Activated gamma-delta T cell treated with Interleukin-2 at 50 U/mL for 16 hours (primary cell): ENCODE measurements around the gene RPAP2.
"Not testable (repeated sequence)": the region's sequence is repeated elsewhere in the genome, so short reads cannot be mapped to it uniquely, and the experiment has no call there.

Source experiments
- DNase-seq: peaks from one replicate; pipeline ENCODE4 v3.0.0-alpha.2; 2020

The RPAP2 gene

DNA sequence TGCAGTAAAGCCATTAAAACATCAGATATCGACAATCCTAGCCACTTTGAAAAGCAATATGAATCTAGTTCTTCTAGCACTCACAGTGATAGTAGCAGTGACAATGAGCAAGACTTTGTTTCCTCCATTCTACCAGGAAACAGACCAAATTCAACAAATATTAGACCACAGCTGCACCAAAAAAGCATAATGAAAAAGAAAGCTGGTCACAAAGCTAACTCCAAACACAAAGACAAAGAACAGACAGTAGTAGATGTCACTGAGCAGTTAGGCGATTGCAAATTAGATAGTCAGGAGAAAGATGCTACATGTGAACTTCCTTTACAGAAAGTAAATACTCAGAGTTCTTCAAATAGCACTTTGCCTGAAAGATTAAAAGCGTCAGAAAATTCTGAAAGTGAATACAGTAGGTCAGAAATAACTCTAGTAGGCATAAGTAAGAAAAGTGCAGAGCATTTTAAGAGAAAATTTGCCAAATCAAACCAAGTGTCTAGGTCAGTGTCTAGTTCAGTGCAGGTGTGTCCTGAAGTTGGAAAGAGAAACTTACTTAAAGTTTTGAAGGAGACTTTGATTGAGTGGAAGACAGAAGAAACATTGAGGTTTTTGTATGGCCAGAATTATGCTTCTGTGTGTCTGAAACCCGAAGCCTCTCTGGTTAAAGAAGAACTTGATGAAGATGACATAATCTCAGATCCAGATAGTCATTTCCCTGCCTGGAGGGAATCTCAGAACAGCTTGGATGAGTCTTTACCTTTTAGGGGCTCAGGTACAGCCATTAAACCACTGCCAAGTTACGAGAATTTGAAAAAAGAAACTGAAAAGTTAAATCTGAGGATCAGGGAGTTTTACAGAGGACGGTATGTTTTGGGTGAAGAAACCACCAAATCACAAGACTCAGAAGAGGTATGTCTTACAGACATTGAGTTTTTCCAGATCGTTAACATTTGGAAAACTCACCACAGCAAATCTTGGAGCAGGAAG, 24.9 kb downstream of the RPAP2 start:
- no peak for DNase-seq

GRCh38 chr1:92324784-92325183, 25.9 kb downstream of the RPAP2 start:
- DNase-seq = no peak

- DNase-seq = no peak
Measured at GRCh38 chr1:92326681-92327080, 27.8 kb downstream of the RPAP2 start.

- DNase-seq = no peak
Measured at GRCh38 chr1:92327794-92328193, 28.9 kb downstream of the RPAP2 start.

DNA sequence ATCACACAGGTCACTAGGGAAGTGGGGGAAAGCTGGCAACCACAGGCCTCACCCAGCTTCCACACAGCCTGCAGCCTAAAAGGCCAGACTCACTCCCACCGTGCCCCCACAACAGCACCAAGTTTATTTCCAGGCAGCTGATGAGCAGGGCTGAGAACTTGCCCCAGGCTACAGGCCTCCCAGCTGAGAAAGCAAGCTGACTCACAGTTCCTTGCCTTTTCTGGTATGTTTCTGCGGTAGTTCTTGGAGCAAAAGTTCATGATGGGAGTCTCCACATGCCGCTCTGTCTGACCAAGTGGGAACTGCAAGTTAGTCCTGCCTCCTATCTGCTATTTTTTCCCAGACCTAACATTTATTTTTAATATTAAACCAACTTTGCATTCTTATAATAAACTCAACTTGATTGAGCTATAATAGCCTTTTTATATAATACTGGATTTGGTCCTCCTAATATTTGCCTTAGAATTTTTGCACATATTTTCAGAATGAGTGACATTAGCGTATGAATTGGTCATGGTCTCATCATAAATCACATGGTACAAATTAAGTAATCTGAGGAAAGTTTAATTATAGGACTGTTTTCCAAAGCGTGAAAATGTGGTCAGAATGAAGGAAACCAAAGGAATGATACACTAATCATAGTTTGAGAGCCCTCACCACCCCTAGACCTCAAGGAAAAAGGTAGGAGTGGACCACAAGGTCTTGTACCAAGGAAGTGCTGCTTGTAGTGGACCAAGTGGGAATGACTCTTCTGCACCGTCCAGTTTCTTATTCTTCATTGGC, 30.7 kb downstream of the RPAP2 start:
- no peak for DNase-seq

- no peak for DNase-seq
Measured at GRCh38 chr1:92333668-92334067, 34.8 kb downstream of the RPAP2 start.

DNA sequence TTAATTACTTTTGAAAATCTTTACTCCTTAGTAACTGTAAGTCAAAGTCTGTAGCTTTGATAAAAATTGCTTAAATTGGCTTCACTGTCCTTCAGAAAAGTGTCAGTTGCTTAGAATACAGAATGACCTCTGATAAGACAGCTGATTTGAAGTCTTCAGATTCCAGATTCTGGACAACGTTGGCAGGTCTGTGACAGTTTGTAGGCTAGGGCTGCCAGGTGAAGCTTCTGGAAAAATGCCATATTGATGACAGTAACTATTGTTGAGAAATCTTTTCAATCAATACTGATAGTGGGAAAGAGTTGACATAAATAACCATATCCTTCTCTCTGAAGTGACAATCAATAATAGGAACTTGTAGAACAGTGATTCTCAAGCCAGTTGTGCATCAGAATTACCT, 41.3 kb downstream of the RPAP2 start:
- DNase-seq = no peak

DNA sequence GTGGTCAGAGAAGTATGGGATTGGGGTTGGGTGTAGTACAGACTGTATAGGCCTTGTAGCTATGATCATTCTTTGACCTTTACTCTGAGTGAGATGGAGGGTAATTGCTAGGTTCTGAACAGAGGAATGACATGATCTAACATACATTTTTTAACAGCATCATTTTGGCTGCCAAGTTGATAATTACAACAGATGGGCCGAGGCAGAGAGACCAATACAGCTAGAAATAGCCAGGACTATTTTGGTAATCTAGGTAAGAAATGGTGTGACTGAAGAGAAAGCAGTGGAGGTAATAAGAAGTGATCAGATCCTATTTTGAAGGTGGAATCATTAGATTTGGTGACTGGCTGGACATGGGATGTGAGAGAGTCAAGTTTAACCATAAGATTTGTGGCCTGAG, 43.5 kb downstream of the RPAP2 start:
- no peak for DNase-seq

DNA sequence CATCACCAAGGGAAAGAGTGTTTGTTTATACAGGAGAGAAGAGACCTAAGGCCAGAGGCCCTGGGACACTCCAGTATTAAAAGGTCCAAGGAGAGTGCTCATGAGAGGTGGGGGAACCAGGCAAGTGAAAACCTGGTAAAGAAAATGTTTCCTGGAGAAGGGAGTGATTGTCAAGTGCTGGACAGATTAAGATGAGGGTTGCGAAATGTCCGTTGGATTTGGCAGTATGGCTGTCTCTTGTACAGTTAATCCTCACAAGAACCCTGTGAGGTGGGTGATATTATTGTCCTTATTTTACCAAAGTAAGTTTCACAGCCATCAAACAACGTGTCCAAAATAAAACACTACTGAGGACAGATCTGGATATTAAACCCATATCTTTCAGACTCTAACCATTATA, 44.2 kb downstream of the RPAP2 start:
- no peak for DNase-seq

DNA sequence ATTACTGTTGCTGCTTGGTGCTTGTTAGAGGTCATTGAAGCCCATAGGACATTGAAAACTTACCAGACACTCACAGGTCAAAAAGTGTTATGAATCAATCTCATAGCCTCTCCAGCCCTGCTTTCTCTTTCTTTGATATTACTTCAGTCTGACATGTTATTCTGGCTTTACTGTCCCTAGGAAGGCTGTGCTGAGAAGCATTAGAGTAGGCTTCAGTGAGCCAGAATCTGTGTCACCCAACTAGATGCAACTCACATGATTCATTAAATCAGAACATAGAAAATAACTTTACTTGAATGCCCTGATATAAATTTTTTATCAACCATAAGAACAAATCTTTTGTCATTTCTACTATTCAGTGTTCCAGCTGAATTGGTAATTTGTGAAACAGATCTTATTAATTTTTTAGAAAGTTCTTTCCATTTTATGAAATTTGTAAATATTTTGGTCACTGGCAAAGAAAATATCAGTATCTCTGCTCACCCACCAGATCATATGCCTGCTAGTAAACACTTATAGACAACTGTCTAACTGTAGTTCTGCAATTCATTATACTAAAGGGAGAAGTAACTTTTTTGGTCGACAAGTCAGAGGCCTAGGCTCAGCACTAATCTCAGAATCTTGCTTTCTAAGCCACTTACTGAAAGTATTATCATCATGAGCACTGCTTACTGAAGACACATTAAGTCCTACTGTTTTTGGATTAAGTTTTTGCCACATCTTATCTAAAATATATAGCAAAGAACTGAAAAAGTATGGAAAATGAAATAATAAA, 48.2 kb downstream of the RPAP2 start:
- DNase-seq = no peak

- DNase-seq = no peak
Measured at GRCh38 chr1:92352856-92353255, 54.0 kb downstream of the RPAP2 start.

- DNase-seq = no peak
Measured at GRCh38 chr1:92354259-92354658, 55.4 kb downstream of the RPAP2 start.

GRCh38 chr1:92356956-92357355, 58.1 kb downstream of the RPAP2 start:
- no peak for DNase-seq

DNA sequence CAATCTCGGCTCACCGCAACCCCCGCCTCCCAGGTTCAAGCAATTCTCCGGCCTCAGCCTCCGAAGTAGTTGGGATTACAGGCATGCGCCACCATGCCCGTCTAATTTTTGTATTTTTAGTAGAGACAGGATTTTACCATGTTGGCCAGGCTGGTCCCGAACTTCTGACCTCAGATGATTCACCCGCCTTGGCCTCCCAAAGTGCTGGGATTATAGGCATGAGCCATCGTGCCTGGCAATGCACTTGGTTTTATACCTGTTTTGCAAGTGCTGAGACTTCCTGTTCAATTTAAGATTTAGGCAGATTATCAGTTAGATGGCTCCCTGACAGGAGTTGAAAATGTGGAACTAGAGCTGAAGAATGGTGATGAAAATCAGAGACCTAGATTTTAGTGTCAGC, 60.5 kb downstream of the RPAP2 start:
- DNase-seq = not testable (repeated sequence)

DNA sequence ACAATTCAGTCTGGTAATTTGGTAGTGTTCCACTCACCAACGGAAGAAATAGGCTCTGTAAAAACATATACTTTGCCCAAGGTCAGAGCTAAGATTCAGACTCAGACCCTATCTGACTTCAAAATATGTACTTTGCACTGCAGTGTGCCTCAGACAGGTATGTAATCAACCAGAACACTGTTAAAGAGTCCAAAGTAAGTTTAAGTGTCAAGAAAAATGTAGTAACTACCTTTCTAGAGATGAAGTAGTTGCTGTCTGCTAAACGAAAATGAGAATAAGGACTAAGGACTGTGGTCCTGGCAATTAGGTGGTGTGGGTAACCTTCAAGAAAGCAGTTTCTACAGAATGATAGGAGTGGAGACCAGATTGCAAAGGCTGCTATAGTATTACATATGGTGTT, 61.1 kb downstream of the RPAP2 start:
- DNase-seq = no peak

DNA sequence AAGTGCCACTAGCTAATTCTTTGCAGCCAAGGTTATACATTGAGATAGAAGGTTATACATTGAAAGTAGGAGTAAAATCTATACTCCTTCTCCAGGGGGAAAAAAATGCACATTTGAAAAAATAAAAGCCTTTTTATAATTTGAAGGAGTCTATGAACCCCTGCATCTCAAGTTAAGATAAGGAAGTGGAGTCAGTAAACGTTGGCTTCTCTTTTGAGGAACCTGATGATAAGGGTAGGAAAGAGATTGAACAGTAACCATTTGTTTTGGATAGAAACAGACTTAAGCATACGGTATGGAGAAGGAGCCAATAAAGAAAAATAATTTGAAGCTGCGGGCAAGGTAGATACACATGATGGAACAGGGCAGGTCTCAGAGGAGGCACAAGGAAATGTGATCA, 64.1 kb downstream of the RPAP2 start:
- DNase-seq = no peak

GRCh38 chr1:92363401-92363800, 64.5 kb downstream of the RPAP2 start:
- DNase-seq = no peak

DNA sequence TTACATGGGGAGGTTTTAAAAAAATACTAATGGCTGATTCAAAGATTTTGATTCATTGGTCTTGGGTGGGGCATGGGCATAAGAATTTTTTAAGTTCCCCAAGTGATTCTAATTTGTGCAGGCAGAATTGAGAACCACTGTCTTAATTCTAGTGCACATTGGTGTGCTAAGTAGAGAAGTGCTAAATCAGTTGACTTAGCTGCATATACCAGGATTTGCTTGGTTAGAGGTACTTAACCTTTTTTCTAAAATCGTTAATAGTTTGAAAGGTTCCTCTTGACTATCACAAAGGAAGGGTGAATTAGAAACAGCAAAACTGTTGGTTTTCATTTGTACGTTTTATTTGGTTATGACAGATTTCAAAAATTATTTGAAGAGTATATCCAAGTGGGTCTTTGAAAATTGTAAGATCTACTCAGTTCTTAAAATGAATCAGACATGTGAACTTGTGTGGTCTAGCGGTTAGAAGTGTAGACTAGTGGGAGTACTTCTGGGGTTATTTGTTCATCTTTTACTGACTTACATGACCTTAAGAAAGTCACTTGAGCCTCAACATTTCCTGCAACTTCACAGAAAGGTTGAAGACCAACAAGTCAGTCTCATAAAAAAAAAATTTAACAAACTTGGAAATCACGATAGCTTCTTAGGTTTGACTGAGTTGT, 66.7 kb downstream of the RPAP2 start:
- peak; percentile 9 for DNase-seq

DNA sequence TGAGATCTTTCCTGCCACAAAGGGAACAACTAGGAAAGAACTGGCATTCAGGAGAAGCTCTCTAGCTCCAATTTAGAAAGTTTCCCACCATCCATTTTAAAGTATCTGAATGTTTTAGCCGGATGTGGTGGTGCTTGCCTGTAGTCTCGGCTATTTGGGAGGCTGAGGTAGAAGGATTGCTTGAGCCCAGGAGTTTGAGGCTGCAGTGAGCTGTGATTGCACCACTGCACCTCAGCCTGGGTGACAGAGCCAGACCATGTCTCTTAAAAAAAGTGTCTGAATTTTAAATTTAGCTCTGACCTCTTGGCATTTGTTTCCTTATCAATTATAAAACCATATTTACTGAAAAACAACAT, 67.2 kb downstream of the RPAP2 start:
- no peak for DNase-seq

DNA sequence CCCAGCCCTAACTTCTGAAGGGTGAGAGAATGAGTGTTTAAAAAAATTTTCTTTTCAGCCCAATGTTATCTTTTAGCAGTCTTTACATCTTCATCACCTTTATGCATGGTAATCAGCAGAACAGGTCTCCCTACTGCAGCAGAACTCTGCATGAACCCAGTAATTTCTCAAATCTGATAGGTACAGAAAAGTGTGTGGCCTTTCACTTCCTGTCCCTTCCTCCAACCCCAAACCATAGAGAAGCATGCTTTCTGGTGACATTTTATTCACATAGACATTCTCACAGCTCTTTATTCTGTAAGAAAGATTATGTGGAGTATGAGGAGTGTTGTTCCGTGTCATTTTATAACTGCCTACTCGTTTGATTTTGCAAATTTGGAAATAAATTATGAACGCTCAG, 68.6 kb downstream of the RPAP2 start:
- no peak for DNase-seq

DNA sequence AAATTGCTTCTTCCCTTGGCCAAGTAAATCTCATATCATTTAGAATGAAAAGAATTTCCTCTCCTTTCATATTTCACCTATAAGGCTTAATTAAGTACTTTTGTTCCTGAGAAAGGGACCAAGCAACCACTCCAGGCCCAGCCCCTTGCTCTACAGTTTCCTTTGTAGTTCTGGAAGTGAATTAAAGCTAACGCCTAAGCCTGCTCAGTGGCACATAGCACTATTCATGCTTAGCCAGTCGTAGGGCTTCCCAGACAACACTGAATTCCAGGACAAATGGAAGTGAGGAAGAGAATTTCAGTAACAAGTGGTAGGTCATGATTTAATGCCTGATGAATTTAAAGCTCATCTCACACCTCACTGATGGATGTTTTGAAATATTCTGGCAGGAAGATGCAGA, 73.3 kb downstream of the RPAP2 start:
- no peak for DNase-seq

DNA sequence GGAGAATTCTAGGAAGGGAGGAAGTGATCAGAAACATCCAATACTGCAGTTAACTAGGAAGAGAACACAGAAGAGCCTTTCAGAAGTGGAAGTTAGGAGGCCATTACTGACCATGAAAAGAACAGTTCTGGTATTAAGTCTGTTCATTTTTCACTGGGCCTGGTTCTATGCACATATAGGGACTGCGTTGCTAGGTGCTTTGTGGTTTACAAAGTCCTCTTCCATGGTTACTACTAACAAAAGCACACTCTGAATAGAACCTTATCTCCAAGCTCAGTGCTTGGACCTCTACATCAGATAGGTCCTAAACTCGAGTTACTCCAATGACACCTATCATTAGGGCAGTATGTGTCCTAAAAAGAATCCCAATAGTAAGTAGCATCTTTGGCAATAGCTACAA, 75.4 kb downstream of the RPAP2 start:
- DNase-seq = no peak

DNA sequence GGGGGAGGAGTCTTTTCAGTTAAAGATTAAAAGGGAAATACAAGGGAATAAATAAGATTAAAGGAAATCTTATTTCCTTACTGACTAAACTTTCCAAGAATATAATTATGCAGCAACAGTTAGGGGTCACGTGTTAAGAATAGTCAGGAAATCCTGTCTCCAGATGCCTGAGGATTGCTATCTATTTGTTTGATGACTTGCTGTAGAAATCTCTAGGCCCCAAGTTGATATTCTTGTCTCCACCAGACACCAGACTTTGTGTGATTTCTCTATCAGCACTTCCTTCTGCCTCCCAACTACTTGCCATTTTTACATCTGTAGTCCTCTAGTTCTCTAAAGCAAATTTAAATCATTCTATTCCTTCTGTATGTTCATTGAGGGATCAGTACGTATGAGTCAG, 77.5 kb downstream of the RPAP2 start:
- no peak for DNase-seq
